ENCODE measurements around the gene CDON.

CDON gene

DNA sequence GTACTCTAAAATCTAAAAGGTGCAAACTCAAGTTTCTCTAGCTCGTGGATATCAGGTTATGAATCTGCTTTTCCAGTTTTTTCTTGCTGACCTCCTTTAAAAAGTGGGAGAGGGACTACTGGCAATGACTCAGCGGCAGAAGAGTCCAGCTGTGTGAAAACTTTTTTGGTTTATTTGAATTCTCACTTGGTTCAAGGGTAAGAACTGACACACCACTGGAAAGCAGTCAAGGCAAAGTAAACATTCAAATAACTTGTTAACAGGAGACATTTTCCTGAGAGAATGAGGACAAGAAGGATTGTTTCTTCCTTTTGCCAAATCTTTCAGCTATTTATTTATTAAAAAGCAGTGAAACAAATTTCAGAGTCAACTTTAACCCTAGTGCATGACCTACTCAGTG, 36.1 kb downstream of the CDON start:
- Histone ChIP-seq H3K27me3 (ENCODE audit: control insufficient read depth, low read length) (peaks cover 27% of the 10 kb centered on the region), H3K4me3 (ENCODE audit: low read length) (no peak overlapping the region), H3K9me3 (ENCODE audit: control insufficient read depth, insufficient read depth, low read length) (no peaks in the 10 kb centered on the region), H4K20me1 (ENCODE audit: control insufficient read depth, insufficient read depth, low read depth, low read length) (no peaks in the 10 kb centered on the region), H3F3A (ENCODE audit: control insufficient read depth, insufficient read depth) (no peaks in the 10 kb centered on the region), H3K9me2 (replicated peaks; ENCODE audit: control insufficient read depth, low read length) (no peaks in the 10 kb centered on the region), H3K79me2 (ENCODE audit: control insufficient read depth, low read length) (no peaks in the 10 kb centered on the region), H3K27ac (ENCODE audit: low read depth, low read length) (no peak overlapping the region), H3K36me3 (ENCODE audit: control insufficient read depth, low read length) (no peaks in the 10 kb centered on the region), H3K4me2 (ENCODE audit: low read length) (no peak overlapping the region), H3K4me1 (ENCODE audit: control insufficient read depth, low read length) (no peaks in the 10 kb centered on the region)
- TF ChIP-seq EZH2phosphoT487 (IDR thresholded peaks at IDR 0.05; ENCODE audit: borderline replicate concordance, low read length), result no peak

DNA sequence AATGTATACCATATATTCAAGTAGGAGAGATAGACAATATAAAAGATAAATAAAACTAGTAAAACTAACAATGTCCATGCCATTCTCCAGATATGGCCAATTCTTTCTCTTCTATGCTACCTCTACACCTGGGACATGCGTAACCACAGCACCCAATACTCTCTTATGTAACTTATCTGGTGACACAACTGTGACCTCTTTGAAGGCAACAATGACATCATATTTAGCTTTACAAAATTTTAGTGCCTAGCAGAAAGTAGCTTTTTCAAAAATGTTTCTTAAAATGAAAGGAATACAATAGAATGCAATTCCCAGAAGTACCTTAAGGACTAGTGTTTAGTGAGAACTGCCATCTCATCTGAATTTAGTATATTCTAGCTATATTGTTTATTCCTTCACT, 36.8 kb downstream of the CDON start:
- Histone ChIP-seq H3K4me1 (ENCODE audit: control insufficient read depth, low read length) (no peaks in the 10 kb centered on the region), H3K36me3 (ENCODE audit: control insufficient read depth, low read length) (no peaks in the 10 kb centered on the region), H4K20me1 (ENCODE audit: control insufficient read depth, insufficient read depth, low read depth, low read length) (no peaks in the 10 kb centered on the region), H3K27ac (ENCODE audit: low read depth, low read length) (no peak overlapping the region), H3K4me2 (ENCODE audit: low read length) (no peak overlapping the region), H3K4me3 (ENCODE audit: low read length) (no peak overlapping the region), H3K27me3 (ENCODE audit: control insufficient read depth, low read length) (peaks cover 22% of the 10 kb centered on the region), H3F3A (ENCODE audit: control insufficient read depth, insufficient read depth) (no peaks in the 10 kb centered on the region), H3K9me2 (replicated peaks; ENCODE audit: control insufficient read depth, low read length) (no peaks in the 10 kb centered on the region), H3K79me2 (ENCODE audit: control insufficient read depth, low read length) (no peaks in the 10 kb centered on the region), H3K9me3 (ENCODE audit: control insufficient read depth, insufficient read depth, low read length) (no peaks in the 10 kb centered on the region)
- TF ChIP-seq, protein P1, sequence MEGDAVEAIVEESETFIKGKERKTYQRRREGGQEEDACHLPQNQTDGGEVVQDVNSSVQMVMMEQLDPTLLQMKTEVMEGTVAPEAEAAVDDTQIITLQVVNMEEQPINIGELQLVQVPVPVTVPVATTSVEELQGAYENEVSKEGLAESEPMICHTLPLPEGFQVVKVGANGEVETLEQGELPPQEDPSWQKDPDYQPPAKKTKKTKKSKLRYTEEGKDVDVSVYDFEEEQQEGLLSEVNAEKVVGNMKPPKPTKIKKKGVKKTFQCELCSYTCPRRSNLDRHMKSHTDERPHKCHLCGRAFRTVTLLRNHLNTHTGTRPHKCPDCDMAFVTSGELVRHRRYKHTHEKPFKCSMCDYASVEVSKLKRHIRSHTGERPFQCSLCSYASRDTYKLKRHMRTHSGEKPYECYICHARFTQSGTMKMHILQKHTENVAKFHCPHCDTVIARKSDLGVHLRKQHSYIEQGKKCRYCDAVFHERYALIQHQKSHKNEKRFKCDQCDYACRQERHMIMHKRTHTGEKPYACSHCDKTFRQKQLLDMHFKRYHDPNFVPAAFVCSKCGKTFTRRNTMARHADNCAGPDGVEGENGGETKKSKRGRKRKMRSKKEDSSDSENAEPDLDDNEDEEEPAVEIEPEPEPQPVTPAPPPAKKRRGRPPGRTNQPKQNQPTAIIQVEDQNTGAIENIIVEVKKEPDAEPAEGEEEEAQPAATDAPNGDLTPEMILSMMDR (IDR thresholded peaks at IDR 0.05; ENCODE audit: low read depth, low read length, poor library complexity, severe bottlenecking), result no peak
- no peak for TF ChIP-seq EZH2phosphoT487 (IDR thresholded peaks at IDR 0.05; ENCODE audit: borderline replicate concordance, low read length)

DNA sequence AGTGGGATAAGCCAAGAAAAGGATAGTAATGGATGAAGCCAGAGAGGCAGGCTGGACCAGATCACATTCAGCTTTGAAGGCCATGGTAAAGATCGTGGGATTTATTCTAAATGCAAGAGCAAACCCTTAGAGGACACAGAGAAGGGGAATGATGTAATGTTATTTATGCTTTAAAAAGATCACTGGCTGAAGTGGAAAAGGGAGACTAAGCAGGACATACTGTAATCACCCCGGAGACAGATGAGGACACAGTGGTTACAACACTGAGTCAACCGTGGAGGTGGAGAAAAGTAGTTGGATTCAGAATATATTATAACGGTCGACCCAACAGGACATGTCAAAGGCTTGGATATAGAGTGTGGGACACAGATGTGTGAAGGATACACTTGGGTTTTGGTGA, 38.5 kb downstream of the CDON start:
- Histone ChIP-seq H3K4me2 (ENCODE audit: low read length) (no peak overlapping the region), H3K36me3 (ENCODE audit: control insufficient read depth, low read length) (no peaks in the 10 kb centered on the region), H3K27ac (ENCODE audit: low read depth, low read length) (no peak overlapping the region), H3K27me3 (ENCODE audit: control insufficient read depth, low read length) (peaks cover 8% of the 10 kb centered on the region), H3K79me2 (ENCODE audit: control insufficient read depth, low read length) (no peaks in the 10 kb centered on the region), H3F3A (ENCODE audit: control insufficient read depth, insufficient read depth) (no peaks in the 10 kb centered on the region), H3K4me3 (ENCODE audit: low read length) (no peak overlapping the region), H3K9me3 (ENCODE audit: control insufficient read depth, insufficient read depth, low read length) (no peaks in the 10 kb centered on the region), H4K20me1 (ENCODE audit: control insufficient read depth, insufficient read depth, low read depth, low read length) (no peaks in the 10 kb centered on the region), H3K4me1 (ENCODE audit: control insufficient read depth, low read length) (no peaks in the 10 kb centered on the region), H3K9me2 (replicated peaks; ENCODE audit: control insufficient read depth, low read length) (no peaks in the 10 kb centered on the region)
- no peak for TF ChIP-seq EZH2phosphoT487 (IDR thresholded peaks at IDR 0.05; ENCODE audit: borderline replicate concordance, low read length)
- TF ChIP-seq, protein P1 (IDR thresholded peaks at IDR 0.05; ENCODE audit: low read depth, low read length, poor library complexity, severe bottlenecking), result no peak

DNA sequence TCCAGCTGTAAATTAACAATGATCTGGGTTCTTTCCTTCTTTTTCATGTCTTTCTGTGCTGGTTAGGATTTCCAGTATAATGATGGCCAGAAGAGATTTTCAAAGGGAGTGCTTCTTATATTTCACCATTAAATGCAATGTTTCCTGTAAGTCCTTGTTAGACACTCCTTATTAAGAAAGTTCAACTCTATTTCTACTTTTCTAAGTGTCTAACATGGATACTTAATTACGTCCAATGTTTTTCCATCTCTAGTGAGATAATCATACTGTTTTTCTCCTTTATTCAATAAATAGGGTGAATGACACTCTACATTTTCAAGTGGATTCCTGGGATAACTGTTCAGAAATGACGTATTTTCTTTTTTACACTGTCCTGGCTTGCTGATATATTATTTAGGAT, 49.8 kb downstream of the CDON start:
- TF ChIP-seq, protein P1 (IDR thresholded peaks at IDR 0.05; ENCODE audit: low read depth, low read length, poor library complexity, severe bottlenecking), result no peak
- TF ChIP-seq EZH2phosphoT487 (IDR thresholded peaks at IDR 0.05; ENCODE audit: borderline replicate concordance, low read length), result no peak
- Histone ChIP-seq H3K4me3 (ENCODE audit: low read length) (no peak overlapping the region), H3K4me1 (ENCODE audit: control insufficient read depth, low read length) (no peaks in the 10 kb centered on the region), H3K9me3 (ENCODE audit: control insufficient read depth, insufficient read depth, low read length) (no peaks in the 10 kb centered on the region), H3K79me2 (ENCODE audit: control insufficient read depth, low read length) (no peaks in the 10 kb centered on the region), H3K27ac (ENCODE audit: low read depth, low read length) (no peak overlapping the region), H3K9me2 (replicated peaks; ENCODE audit: control insufficient read depth, low read length) (no peaks in the 10 kb centered on the region), H3K27me3 (ENCODE audit: control insufficient read depth, low read length) (peaks cover 19% of the 10 kb centered on the region), H3K36me3 (ENCODE audit: control insufficient read depth, low read length) (no peaks in the 10 kb centered on the region), H4K20me1 (ENCODE audit: control insufficient read depth, insufficient read depth, low read depth, low read length) (no peaks in the 10 kb centered on the region), H3K4me2 (ENCODE audit: low read length) (no peak overlapping the region), H3F3A (ENCODE audit: control insufficient read depth, insufficient read depth) (no peaks in the 10 kb centered on the region)

Data from DOHH2 (cell line).